Kidney (tissue), 14 donors: ENCODE results near the gene TANC1. TPM values are rescaled to one million over a fixed set of nuclear protein-coding genes. Genes with fewer than 3 reads are reported as not detected.

Experiments
- DNase-seq, 5 donors: peaks; one replicate each; pipeline ENCODE4 v3.0.0-alpha.2; 2013 to 2020
- FAIRE-seq: peaks from 2 replicates; lab custom pipeline; 2012; peaks lifted over from hg19 to GRCh38; lab: Jason Lieb, UNC
- H3K27ac ChIP-seq, 2 donors: one replicate each; pipeline ENCODE4 v1.7.0; 2013; ENCODE audit warnings: low read depth in 2 of 2, low read length in 2 of 2, inconsistent platforms in 1 of 2
- H3K27me3 ChIP-seq: one replicate; pipeline ENCODE4 v1.7.1; 2013; ENCODE audit warnings: low read length, inconsistent platforms; ENCODE audit not compliant: control insufficient read depth, insufficient read depth
- H3K36me3 ChIP-seq, 3 donors: one replicate each; pipeline versions ENCODE4 v1.7.0 to v1.7.1; 2013; ENCODE audit warnings: low read length in 3 of 3, control low read depth in 1 of 3, inconsistent platforms in 1 of 3; ENCODE audit not compliant: insufficient read depth in 3 of 3, control insufficient read depth in 2 of 3
- H3K4me1 ChIP-seq, 3 donors: one replicate each; pipeline versions ENCODE4 v1.7.0 to v1.7.1; 2013; ENCODE audit warnings: low read length in 3 of 3, inconsistent platforms in 1 of 3, low read depth in 1 of 3; ENCODE audit not compliant: control insufficient read depth in 2 of 3, insufficient read depth in 2 of 3
- H3K4me3 ChIP-seq, 3 donors: one replicate each; pipeline versions ENCODE4 v1.7.0 to v1.8.1; 2013; ENCODE audit warnings: low read length in 3 of 3, control low read depth in 1 of 3, inconsistent platforms in 1 of 3
- H3K9ac ChIP-seq, 3 donors: one replicate each; pipeline versions ENCODE4 v1.7.0 to v1.7.1; 2013; ENCODE audit warnings: low read length in 3 of 3, control low read depth in 1 of 3, inconsistent platforms in 1 of 3
- H3K9me3 ChIP-seq, 3 donors: one replicate each; pipeline versions ENCODE4 v1.7.0 to v1.7.1; 2013; ENCODE audit warnings: low read length in 3 of 3, control low read depth in 1 of 3, inconsistent platforms in 1 of 3; ENCODE audit not compliant: control insufficient read depth in 2 of 3, insufficient read depth in 1 of 3
- CTCF ChIP-seq: IDR thresholded peaks from 3 replicates; pipeline ENCODE4 v1.5.1; 2012; ENCODE audit warnings: mild to moderate bottlenecking, moderate library complexity, borderline replicate concordance; ENCODE audit not compliant: insufficient read depth; ENCODE audit errors: extremely low read depth
- intact Hi-C: fragments of 100-400 bp; cut with DNase I; formaldehyde crosslinking; loops from one replicate; pipeline ENCODE4 v1.11.1; 2022
- polyA plus RNA-seq: library from polyadenylated mRNA; stranded (reverse); fragments of 350-450 nt; fragmentation: Illumina TruSeq; extraction: RNeasy Lipid Tissue Mini Kit (QIAGEN cat#74804); gene quantifications from one replicate; pipeline ENCODE4 v1.2.3, GENCODE V29; 2014; ENCODE audit warnings: low read depth, low replicate concordance; ENCODE audit not compliant: insufficient read depth
- total RNA-seq: library from RNA; stranded (reverse); fragmentation: NEBNext Ultra II Directional; extraction: Animal tissue kit (Norgen Biotek cat#: 25700); gene quantifications from one replicate; pipeline ENCODE4 v1.2.1, GENCODE V29; 2021
- donor health status: control.
- donor health status: control.
- donor health status: control.
- donor health status: control.
- donor health status: control.
- donor health status: DM: yes; HTN: yes; CAD: no.
- donor health status: Normal renal cell carcinoma (clear cell type).

The TANC1 gene
- total and polyA plus RNA-seq, 2 donors from 2014 or later = 9.2 to 39.0 TPM

- Histone ChIP-seq H3K36me3 (peaks cover 0 to 14% (median 0%) of the 10 kb centered on the region in 3 donors), H3K4me3 (no peak overlapping the region), H3K9me3 (peaks cover 0 to 8% (median 0%) of the 10 kb centered on the region in 3 donors), H3K27ac (peak overlapping the region; percentile 34 to 59), H3K4me1 (peaks cover 0 to 4% (median 3%) of the 10 kb centered on the region in 3 donors), H3K27me3 (no peaks in the 10 kb centered on the region), H3K9ac (peak overlapping the region in 1 of 3 donors; percentile 35)
- no peak for TF ChIP-seq CTCF
- DNase-seq = peak in 4 of 5 donors; percentile 77 to 95 (median 86)
- intact Hi-C loops = no loop called here
- peak; percentile 90 for FAIRE-seq
Observed at GRCh38 chr2:159249990-159250715, 281.7 kb downstream of the TANC1 start.

- DNase-seq (no peak), FAIRE-seq (no peak)
- Histone ChIP-seq H3K27me3 (no peaks in the 10 kb centered on the region), H3K36me3 (peaks cover 0 to 8% (median 0%) of the 10 kb centered on the region in 3 donors), H3K4me1 (peaks cover 0 to 4% (median 3%) of the 10 kb centered on the region in 3 donors), H3K4me3 (no peak overlapping the region), H3K27ac (no peak overlapping the region), H3K9ac (no peak overlapping the region), H3K9me3 (peaks cover 0 to 6% (median 0%) of the 10 kb centered on the region in 3 donors)
- TF ChIP-seq CTCF = no peak
- intact Hi-C loops = no loop called here
Observed at GRCh38 chr2:159251296-159252173, 283.1 kb downstream of the TANC1 start.

- no peak for FAIRE-seq
- Histone ChIP-seq H3K36me3 (peaks cover 0 to 3% (median 0%) of the 10 kb centered on the region in 3 donors), H3K27me3 (no peaks in the 10 kb centered on the region), H3K9ac (no peak overlapping the region), H3K4me3 (no peak overlapping the region), H3K4me1 (peaks cover 0 to 4% (median 3%) of the 10 kb centered on the region in 3 donors), H3K9me3 (no peaks in the 10 kb centered on the region), H3K27ac (no peak overlapping the region)
- no peak for TF ChIP-seq CTCF
- intact Hi-C loops = no loop called here
- no peak for DNase-seq
Observed at GRCh38 chr2:159252905-159253304, 284.5 kb downstream of the TANC1 start.
